GM11168 (cell line): ENCODE data around the gene E2F8.
"Not testable (repeated sequence)": the region's sequence is repeated elsewhere in the genome, so short reads cannot be mapped to it uniquely, and the experiment has no call there.

Source experiments
- in situ Hi-C: fragments of 300-500 bp; cut with MboI; formaldehyde crosslinking; loops from one replicate; pipeline ENCODE4 v1.12.0; 2022; ENCODE audit warnings: low sequenced_read_pairs; ENCODE audit not compliant: unreplicated experiment

E2F8 gene

GRCh38 chr11:19254441-19254840, 13.7 kb upstream of the E2F8 start:
- in situ Hi-C loops = not testable (repeated sequence)

GRCh38 chr11:19253817-19254216, 13.1 kb upstream of the E2F8 start:
- in situ Hi-C loops = no loop called here

- in situ Hi-C loops = no loop called here
These were observed 12.5 kb upstream of the E2F8 start for GRCh38 chr11:19253153-19253745.

- in situ Hi-C loops = no loop called here
These were observed 11.8 kb upstream of the E2F8 start for GRCh38 chr11:19252394-19253152.

- in situ Hi-C loops = no loop called here
These were observed 10.8 kb upstream of the E2F8 start for GRCh38 chr11:19251577-19251976.

- in situ Hi-C loops = no loop called here
These were observed 6.1 kb upstream of the E2F8 start for GRCh38 chr11:19246816-19247215.

- in situ Hi-C loops = no loop called here
These were observed 4.6 kb upstream of the E2F8 start for GRCh38 chr11:19245351-19245750.

GRCh38 chr11:19244621-19245020, 3.9 kb upstream of the E2F8 start:
- in situ Hi-C loops = no loop called here

GRCh38 chr11:19244084-19244483, 3.3 kb upstream of the E2F8 start:
- in situ Hi-C loops = no loop called here

- in situ Hi-C loops = no loop called here
These were observed 2.9 kb upstream of the E2F8 start for GRCh38 chr11:19243613-19244012.

GRCh38 chr11:19243143-19243542, 2.4 kb upstream of the E2F8 start:
- in situ Hi-C loops = no loop called here

- in situ Hi-C loops = no loop called here
These were observed 1.6 kb upstream of the E2F8 start for GRCh38 chr11:19242179-19242932.

- in situ Hi-C loops = no loop called here
These were observed 774 bp upstream of the E2F8 start for GRCh38 chr11:19241260-19242178.

- in situ Hi-C loops = loop anchor here (10.0 kb wide), 1 partner anchor 164 kb away; no protein-coding TSS in a partner anchor
These were observed 1.7 kb downstream of the E2F8 start for GRCh38 chr11:19239039-19239438.

GRCh38 chr11:19237813-19238212, 2.9 kb downstream of the E2F8 start:
- in situ Hi-C loops = loop anchor here (10.0 kb wide), 1 partner anchor 163 kb away; no protein-coding TSS in a partner anchor

GRCh38 chr11:19237381-19237780, 3.4 kb downstream of the E2F8 start:
- in situ Hi-C loops = loop anchor here (10.0 kb wide), 1 partner anchor 163 kb away; no protein-coding TSS in a partner anchor

- in situ Hi-C loops = loop anchor here (10.0 kb wide), 1 partner anchor 160 kb away; no protein-coding TSS in a partner anchor
These were observed 6.4 kb downstream of the E2F8 start for GRCh38 chr11:19234231-19234817.

- in situ Hi-C loops = loop anchor here (10.0 kb wide), 1 partner anchor 158 kb away; no protein-coding TSS in a partner anchor
These were observed 7.7 kb downstream of the E2F8 start for GRCh38 chr11:19232910-19233503.

- in situ Hi-C loops = loop anchor here (10.0 kb wide), 1 partner anchor 155 kb away; no protein-coding TSS in a partner anchor
These were observed 11.1 kb downstream of the E2F8 start for GRCh38 chr11:19229671-19230070.
